GM18508 (cell line): ENCODE results near the gene ADSL.

Experiments used
- ATAC-seq: cut with Tn5 transposase; IDR thresholded peaks from one replicate; pipeline ENCODE4 v1.9.1; 2021; ENCODE audit warnings: moderate number of reproducible peaks; ENCODE audit not compliant: insufficient read depth, unreplicated experiment

The ADSL gene

DNA sequence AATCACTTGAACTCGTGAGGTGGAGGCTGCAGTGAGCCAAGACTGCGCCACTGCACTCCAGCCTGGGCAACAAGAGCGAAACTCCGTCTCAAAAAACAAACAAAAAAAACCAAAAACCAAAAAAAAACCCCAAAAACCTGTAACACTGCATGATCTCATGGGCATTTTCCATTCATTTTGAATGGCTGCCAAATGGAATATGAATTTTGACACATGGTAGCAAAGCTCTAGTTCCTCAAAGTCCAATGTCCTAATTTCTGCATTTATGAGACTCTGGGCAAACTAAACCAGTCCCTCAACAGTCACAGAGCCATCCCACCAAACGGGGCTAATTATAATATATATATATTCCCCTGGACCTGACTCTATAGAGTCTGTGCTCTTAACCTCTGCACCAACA, 85.9 kb downstream of the ADSL start:
- ATAC-seq, result no peak

DNA sequence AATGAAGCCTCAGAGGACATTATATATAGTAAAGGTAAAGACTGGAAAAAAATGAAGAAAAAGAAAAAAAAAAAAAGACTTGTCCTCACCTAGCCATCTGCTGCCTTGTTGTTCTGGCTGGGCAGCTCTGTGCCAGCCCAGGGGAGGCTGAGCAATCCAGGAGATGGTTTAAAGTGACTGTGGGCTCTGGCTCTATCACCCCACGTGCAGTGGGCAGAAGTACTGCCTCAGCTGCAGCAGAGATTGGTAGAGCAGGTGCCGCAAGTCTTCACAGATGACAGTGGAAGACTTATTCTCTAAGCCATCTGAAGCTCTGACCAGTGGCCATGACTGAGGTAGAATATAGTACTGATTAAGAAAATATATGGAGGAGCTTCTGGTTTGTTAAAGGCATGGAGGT, 86.3 kb downstream of the ADSL start:
- no peak for ATAC-seq

DNA sequence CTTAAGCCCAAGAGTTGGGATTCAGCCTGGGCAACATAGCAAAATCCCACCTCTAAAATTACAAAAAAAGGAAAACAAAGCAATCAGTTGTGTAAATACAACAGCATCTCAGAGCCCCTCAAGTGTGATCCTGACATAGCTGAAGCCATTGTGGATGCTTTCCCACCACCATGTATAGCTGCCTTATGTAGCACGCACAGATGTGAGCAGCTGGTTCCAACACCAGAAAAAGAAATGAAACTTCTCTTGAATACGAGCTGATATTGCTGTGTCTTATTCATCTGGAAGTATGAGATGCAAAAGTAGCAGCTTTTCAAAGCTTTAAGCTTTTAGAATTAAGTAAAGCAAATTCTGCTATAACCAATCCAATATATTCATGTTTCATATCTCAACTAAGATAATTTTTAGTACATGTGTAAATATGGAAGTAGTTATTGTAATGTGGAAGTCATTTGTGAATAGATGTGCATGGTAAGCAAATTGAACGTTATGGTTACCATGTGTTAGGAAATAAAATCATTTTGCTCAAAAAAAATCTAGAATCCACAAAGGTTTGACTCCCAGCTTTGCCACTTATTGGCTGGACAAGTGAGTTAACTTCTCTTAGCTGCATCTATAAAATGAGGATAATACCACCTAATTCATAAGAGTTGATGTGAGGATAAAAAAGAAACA, 87.3 kb downstream of the ADSL start:
- ATAC-seq, result no peak

DNA sequence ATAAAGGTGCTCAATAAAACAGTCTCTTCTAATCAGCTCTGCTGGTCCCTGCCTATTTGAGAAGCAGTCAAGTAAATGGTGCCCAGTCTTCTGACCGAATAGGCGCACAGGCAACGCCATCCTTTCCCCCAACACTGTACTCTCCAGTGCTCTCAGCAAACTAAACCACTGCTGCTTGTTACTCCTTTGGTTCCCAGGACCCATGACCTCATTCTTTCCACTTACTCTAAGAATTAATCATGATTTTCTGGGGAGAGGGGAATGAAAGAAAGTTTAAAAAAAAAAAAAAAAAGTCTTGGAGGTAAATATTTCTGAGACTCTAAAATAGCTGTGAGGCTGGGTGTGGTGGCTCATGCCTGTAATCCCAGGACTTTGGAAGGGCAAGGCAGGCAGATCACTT, 87.8 kb downstream of the ADSL start:
- no peak for ATAC-seq

DNA sequence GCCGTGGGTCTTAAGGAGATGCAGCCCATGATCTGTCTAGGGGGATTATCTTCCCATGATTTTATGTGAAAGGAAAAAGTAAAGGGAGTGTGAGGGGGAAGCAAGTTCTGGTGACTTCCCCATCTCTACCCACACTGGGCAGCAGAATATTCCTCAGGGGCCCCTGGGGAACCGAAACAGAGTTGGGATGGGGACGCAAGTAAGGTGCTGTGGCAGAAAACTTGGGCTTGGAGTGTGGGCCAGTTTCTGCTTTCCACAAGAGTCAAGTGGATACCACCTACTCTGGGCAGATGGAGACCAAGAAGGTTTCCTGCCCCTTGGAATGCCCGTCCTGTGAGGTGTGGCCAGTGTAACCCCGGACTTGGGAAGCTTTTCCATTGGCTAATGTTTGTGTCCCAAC, 88.4 kb downstream of the ADSL start:
- ATAC-seq, result no peak

DNA sequence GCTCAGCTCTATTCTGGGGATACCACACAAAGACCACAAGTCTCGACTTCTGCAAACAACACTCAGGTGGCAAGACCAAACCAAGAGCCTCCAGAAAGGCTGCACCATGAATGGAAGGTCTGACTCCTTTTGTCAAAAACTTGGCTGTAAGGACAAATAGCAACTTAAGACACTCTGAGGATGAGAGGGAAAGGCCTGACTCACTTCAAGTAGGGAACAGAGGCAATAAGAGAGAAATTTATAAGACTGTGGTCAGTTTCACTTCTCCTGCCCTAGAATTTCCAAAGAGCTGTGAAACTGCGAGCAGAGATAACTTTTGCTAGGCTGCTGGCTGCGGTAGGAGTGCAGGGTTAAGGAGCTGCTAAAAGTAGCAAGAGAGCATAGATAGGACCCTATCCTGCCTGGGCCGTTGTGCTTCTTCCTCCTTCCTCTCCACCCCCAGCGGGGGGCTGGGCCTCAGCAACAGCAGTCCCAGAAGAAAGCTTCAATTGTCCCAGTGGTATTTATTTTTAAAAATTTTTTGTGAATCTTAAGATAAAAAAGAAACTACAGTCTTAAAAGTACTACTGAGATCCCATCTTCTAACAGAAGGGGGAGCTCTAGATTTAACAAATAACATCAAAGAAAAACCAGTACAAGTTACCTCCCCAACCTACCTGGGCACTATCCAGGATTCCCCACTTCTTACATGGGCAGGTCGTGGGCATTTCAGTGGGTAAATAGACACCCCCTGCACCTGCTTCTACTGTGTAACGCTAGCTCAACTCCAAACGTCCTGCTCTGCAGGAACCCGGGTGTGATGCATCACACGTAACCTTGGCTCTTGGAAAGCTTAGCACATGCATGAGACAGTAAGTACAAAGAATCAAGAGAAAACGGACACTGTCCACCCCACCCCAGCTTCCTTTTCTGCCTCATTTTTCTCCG, 90.5 kb downstream of the ADSL start:
- peak; percentile 41 for ATAC-seq
